ENCODE measurements around the gene FAM13A.
A peak's percentile ranks its signal among the peaks of the same experiment; 100 is the strongest.
"Not testable (repeated sequence)": the region's sequence is repeated elsewhere in the genome, so short reads cannot be mapped to it uniquely, and the experiment has no call there.

Gene FAM13A

GRCh38 chr4:89056953-89057398, at the start of gene FAM13A:
FAM13A (minus strand) TSS chr4:89057185; CDS start chr4:89056964, 221 bp downstream.
- DNase-seq: peak; percentile 11 to 71

GRCh38 chr4:89105726-89106125, 48.7 kb upstream of the FAM13A start:
- DNase-seq: no peak

GRCh38 chr4:89101256-89102161, 44.5 kb upstream of the FAM13A start:
- DNase-seq: no peak

- no peak for DNase-seq
Observed at GRCh38 chr4:89100853-89101252, 43.9 kb upstream of the FAM13A start.

GRCh38 chr4:89099471-89099870, 42.5 kb upstream of the FAM13A start:
- DNase-seq: no peak

- DNase-seq: no peak
Observed at GRCh38 chr4:89099034-89099433, 42.0 kb upstream of the FAM13A start.

- no peak for DNase-seq
Observed at GRCh38 chr4:89078300-89078699, 21.3 kb upstream of the FAM13A start.

- no peak for DNase-seq
Observed at GRCh38 chr4:89077761-89078160, 20.8 kb upstream of the FAM13A start.

GRCh38 chr4:89072921-89073320, 15.9 kb upstream of the FAM13A start:
- no peak for DNase-seq

- DNase-seq: no peak
Observed at GRCh38 chr4:89071311-89071710, 14.3 kb upstream of the FAM13A start.

GRCh38 chr4:89070041-89070440, 13.1 kb upstream of the FAM13A start:
- no peak for DNase-seq

GRCh38 chr4:89069481-89069880, 12.5 kb upstream of the FAM13A start:
- DNase-seq: no peak

GRCh38 chr4:89067417-89067816, 10.4 kb upstream of the FAM13A start:
- no peak for DNase-seq

GRCh38 chr4:89064848-89065247, 7.9 kb upstream of the FAM13A start:
- DNase-seq: no peak

- not testable (repeated sequence) for DNase-seq
Observed at GRCh38 chr4:89057844-89058243, 859 bp upstream of the FAM13A start.

GRCh38 chr4:89056292-89056952, 563 bp downstream of the FAM13A start:
- DNase-seq: no peak

- DNase-seq: no peak
Observed at GRCh38 chr4:89055157-89056080, 1.6 kb downstream of the FAM13A start.

GRCh38 chr4:89054627-89055026, 2.4 kb downstream of the FAM13A start:
- DNase-seq: no peak

- no peak for DNase-seq
Observed at GRCh38 chr4:89049853-89050252, 7.1 kb downstream of the FAM13A start.

- DNase-seq: no peak
Observed at GRCh38 chr4:89048906-89049601, 7.9 kb downstream of the FAM13A start.

GRCh38 chr4:89044147-89044900, 12.7 kb downstream of the FAM13A start:
- DNase-seq: no peak

GRCh38 chr4:89042055-89042454, 14.9 kb downstream of the FAM13A start:
- no peak for DNase-seq
